ENCODE measurements around the gene ICAM4. TPM values are rescaled to one million over a fixed set of nuclear protein-coding genes. Genes with fewer than 3 reads are reported as not detected.

ICAM4 gene
- total RNA-seq, 4 donors from 2014 or later: 1.1 to 2.4 TPM; not detected in 2

DNA sequence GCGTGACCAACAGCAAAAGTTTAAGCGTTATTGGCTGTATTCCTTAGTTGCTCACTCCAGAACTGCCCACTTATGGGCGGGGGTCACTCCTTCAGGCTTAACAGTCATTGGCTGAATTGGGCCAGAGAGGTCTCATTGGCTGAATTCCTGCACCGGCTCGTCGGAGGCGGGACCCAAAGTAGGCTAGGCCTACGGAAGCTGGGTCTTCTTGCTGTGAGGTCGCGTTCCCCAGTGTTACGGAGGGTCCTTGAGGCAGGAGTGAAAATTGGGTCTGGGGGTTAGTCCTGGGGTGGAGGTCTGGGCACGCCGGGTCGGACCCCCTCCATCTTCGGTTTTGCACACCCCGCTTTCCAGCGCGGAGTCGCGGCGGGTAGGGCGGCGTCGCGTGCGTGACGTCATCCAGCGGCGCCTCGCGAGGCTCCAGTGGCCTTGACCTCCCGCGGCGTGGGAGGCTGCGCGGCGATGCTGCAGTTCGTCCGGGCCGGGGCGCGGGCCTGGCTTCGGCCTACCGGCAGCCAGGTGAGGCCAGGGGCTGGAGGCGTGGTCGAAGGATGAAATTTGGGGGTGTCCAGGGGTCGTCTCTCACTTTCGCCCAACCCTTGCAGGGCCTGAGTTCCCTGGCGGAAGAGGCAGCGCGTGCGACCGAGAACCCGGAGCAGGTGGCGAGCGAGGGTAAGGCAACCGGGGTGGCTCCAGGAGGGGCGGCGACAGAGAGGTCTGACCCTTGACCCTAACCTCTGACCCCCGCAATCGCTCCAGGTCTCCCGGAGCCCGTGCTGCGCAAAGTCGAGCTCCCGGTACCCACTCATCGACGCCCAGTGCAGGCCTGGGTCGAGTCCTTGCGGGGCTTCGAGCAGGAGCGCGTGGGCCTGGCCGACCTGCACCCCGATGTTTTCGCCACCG, 34.7 kb upstream of the ICAM4 start, which contains the start of gene MRPL4:
Gene MRPL4, plus strand, starts transcription at position 423 of the 903 bp plus-strand sequence. Its CDS starts 40 bp downstream, at position 463.
- no peak for TF ChIP-seq CTCF (IDR thresholded peaks at IDR 0.05; ENCODE audit: low read depth)

DNA sequence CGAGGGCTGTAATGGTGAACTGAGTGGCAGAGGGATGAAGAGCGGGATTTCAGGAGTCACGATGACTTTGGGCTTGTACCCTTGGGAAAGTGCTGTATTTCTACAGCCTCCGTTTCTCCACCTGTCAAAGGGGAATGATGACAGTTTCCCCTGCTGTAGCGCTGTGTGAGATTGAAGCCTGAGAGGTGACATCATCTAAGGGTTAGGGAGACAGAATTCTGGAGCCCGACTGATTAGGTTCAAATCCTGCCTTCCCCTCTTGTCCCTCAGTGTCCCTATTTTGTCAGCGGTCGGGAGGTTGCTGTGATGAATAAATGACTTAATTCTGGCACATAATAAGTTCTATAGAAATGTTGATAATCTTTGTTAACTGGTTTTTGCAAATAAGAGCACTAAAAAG, 34.0 kb upstream of the ICAM4 start:
- no peak for TF ChIP-seq CTCF (IDR thresholded peaks at IDR 0.05; ENCODE audit: low read depth)

DNA sequence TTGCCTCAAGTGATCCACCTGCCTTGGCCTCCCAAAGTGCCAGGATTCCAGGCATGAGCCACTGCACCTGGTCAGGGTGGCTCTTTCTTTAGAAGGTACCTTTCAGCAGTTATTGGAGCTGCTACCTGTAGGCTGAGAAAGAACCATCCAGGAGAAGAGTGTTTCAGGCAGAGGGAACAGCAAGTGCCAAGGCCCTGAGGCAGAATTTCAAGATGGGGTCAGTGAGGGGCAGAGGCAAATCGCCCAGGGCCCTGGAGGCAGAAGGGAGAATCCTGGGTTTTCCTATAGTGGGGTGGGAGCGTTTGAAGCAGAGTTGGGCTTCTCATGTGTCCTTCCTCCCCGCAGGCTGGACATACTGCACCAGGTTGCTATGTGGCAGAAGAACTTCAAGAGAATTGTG, 32.5 kb upstream of the ICAM4 start:
- no peak for TF ChIP-seq CTCF (IDR thresholded peaks at IDR 0.05; ENCODE audit: low read depth)

DNA sequence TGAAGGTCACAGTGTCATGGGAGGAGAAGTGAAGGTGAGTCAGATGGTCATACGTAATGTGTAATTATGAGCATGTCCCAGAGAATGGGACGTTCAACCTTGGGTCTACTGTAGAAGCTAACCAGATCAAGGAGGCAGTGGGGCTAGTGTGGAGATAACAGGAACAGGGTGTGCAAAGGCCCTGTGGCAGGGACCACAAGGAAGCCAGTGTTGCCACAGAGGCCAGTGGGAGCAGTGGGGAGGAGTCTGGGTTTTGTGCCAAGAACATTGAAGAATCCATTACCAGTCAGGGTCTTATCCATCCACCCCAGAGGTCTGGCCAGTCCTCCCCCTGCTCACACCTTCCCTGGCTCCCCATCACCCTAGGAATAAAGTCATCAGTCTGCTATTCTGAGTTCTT, 31.4 kb upstream of the ICAM4 start:
- no peak for TF ChIP-seq CTCF (IDR thresholded peaks at IDR 0.05; ENCODE audit: low read depth)

DNA sequence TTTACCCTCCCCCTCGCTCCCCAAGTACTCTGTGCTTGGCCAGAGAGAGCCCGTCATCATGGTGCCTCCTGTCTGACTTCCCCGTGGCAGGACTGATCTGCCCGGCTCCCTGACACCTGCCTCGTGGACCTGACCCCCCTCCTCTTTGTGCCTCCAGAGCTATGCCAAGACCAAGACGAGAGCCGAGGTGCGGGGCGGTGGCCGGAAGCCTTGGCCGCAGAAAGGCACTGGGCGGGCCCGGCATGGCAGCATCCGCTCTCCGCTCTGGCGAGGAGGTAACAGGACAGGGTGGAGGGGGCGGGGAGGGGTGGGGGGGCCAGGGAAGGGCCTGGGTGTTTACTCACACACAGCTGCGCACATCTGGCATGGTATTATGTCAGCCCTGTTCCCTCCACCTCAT, 30.2 kb upstream of the ICAM4 start:
- no peak for TF ChIP-seq CTCF (IDR thresholded peaks at IDR 0.05; ENCODE audit: low read depth)

DNA sequence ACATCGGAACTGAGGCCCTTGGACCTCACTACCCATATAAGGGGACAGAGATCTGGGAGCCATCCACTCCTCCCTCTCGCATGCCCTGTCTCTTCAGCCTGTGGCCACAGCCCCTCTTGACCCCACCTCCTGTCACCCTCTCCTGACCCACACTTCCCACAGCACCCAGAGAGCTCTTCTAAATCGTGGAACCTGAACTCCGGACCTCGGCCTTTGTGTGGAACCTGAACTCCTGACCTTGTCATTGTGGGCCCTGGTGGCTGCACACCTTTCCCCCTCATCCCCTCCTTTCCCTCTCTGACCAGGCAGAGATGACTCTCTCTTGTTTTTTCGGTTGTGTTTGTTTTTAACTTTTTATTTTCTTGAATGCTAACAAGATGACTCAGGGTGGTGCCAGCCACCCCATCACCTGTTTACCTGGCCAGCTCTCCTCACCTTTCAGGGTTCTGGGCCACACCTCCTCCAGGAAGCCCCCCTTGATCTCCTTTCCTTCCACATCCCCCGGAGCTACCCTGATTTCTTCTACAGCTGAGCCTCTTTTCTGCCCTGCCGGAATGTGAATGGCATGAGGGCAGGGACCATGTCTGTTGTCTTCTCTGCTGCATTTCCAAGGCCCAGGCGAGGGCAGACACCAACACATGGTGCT, 29.7 kb upstream of the ICAM4 start:
- TF ChIP-seq CTCF (IDR thresholded peaks at IDR 0.05; ENCODE audit: low read depth): no peak

- no peak for TF ChIP-seq CTCF (IDR thresholded peaks at IDR 0.05; ENCODE audit: low read depth)
These were observed 28.6 kb upstream of the ICAM4 start for GRCh38 chr19:10258080-10258710.
